HG03135 (cell line): Measurements from ENCODE around the gene TCF4.
A peak's percentile ranks its signal among the peaks of the same experiment; 100 is the strongest.

ENCODE experiments used
- ATAC-seq: cut with Tn5 transposase; IDR thresholded peaks from one replicate; pipeline ENCODE4 v1.9.1; 2021; ENCODE audit warnings: mild to moderate bottlenecking, moderate library complexity; ENCODE audit not compliant: unreplicated experiment

Gene TCF4

GRCh38 chr18:55221622-55222021, 366.4 kb downstream of the TCF4 start:
- no peak for ATAC-seq

DNA sequence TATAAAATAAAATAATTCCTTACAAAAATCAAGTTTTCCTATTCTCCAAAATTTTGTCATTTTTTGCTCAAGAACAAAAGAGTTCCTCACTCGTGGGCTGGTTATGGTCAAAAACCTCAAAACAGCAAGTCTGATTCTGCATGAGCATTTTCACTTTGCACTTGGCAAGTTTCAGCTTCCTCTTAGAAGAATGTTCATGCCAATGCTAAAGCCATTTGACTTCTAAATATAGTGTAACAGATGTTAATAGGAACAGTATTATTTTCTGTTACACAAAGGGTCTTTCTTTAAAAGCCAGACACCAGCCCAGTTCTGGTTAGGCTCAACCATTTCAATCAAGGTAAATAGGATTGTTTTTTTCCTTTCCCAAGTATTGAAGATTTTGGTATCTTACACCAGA, 367.5 kb downstream of the TCF4 start:
- peak; percentile 70 for ATAC-seq

- ATAC-seq, result no peak
These were observed 368.2 kb downstream of the TCF4 start for GRCh38 chr18:55219823-55220222.

GRCh38 chr18:55219059-55219458, 368.9 kb downstream of the TCF4 start:
- ATAC-seq, result no peak

DNA sequence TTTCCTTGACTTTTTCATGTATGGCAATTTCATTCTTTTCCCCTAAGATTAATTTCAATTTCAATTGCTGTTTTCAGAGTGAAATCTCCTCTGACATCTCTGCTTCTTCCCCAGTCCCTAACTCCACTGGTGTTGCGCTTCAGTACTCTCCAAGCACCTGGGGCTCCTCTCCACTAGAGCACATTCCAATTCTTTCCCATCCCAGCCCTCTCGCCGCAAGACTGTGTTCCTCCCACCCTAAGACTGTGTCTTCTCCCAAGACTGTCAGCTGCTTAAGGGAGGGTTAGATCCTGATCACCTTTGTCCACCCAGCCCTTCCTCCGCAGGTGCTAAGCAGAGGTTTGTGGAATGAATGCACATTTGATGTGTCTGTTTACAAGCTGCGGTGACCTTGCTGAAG, 373.0 kb downstream of the TCF4 start:
- no peak for ATAC-seq

DNA sequence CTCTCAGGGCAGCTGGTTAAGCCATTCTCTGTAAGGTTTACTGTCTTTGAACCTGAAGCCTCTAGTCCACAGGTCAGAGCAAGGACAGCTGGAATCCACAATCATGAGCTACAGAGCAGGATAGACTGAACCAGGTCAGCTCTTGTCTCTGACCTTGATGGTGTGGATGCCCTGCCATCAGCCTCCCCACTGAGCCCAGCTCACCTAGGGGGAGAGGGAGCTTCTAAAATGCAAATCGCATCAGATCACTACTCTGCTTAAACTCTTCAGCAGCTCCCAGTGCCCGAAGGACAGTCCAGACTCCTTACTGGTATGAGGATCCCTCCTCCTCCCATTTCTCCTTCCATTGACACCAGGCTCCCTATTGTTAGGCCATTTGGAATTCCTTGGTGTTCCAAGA, 373.5 kb downstream of the TCF4 start:
- no peak for ATAC-seq

DNA sequence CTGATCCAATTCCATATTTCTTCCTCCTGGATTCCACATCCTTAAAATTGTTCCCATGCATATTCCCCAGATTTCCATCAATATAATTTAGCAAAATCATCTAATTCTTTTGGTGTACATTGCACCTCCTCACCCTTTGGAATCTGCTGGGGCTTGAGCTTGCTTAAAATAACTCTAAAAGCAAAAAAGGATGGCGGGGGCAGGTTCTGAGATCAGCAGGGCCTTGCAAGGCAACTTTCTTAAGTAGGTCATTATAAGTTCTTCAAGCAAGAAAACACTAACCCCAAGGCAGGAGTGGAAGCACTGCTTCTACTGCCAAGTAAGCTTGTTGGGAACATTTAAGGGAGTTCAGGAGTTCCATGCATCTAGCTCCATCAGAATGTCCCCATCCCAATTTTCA, 374.4 kb downstream of the TCF4 start:
- no peak for ATAC-seq

- no peak for ATAC-seq
These were observed 381.1 kb downstream of the TCF4 start for GRCh38 chr18:55206927-55207326.

GRCh38 chr18:55202232-55202917, 385.6 kb downstream of the TCF4 start:
- ATAC-seq, result no peak

GRCh38 chr18:55199291-55199963, 388.6 kb downstream of the TCF4 start:
- ATAC-seq, result no peak

DNA sequence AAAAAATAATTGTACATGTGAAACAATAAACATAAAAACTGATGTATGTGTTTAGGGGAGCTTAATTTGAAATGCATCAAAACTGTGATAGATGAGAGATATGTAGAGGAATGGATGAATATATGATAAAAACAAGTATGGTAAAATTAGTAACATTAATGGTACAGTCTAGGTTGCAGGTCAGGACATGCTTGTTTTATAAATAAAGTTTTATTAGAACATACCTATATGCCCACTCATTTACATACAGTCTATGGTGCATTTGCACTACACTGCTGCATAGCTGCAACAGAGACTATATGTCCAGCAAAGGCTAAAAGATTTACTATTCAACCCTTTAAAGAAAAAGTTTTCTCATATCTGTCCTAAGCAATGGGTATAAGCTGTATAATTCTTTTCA, 392.1 kb downstream of the TCF4 start:
- ATAC-seq, result no peak

DNA sequence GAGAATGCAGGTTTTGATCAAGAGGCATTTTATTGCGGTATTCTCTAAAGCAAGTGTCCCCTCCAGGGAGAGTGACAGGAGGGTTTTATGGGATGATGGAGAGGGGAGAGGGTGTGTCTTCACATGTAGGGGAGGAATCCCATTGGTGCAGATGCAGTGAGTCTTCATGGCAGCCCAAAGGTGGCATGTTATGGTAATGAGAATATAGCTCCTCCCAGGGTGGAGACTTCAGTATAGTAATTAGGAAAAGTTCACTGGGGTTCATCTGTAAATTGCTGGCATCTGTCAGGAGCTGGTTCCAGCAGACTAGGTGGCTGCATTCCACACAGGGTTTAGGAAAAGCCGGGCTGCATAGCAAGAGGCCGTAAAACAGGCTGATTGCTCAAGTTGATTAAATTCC, 398.0 kb downstream of the TCF4 start:
- ATAC-seq, result no peak

DNA sequence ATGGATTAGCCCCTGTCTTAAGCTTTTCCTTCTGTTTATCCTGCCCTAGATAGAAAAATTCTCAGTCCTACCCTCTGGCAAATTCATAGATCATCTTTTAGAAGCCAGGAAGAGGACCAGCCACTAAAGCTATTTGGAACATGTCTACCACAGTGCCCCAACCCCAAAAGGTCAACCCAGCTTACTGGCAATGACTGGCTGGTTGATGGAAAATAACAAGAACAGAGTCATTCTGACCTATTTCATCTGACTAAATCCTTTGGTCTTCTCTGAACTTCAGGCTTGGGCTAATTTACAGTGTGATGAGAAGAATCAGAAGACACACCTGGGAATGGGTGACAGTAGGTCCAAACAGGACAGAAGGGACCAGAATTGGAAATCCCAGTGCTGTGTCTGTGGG, 401.4 kb downstream of the TCF4 start:
- ATAC-seq, result no peak

GRCh38 chr18:55185391-55185790, 402.6 kb downstream of the TCF4 start:
- ATAC-seq, result no peak

DNA sequence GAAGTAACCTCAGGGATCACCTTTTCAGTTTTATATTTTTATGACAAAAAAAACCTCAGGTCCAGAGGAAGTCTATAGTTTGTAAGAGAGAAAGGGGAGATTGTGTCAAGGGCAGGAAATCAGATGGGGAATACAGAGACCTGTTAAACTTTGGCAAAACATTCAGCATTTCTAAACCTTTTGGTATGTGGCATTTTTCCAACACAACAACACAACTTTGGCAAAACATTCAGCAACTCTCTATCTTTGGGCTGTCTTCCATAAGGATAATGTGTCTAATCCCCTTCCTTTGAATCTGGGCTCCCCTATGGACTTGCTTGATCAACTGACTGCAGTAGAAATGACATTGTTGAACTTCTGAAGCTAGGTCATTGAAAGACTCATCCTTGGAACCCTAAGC, 408.2 kb downstream of the TCF4 start:
- no peak for ATAC-seq

- no peak for ATAC-seq
These were observed 408.6 kb downstream of the TCF4 start for GRCh38 chr18:55179425-55179824.

DNA sequence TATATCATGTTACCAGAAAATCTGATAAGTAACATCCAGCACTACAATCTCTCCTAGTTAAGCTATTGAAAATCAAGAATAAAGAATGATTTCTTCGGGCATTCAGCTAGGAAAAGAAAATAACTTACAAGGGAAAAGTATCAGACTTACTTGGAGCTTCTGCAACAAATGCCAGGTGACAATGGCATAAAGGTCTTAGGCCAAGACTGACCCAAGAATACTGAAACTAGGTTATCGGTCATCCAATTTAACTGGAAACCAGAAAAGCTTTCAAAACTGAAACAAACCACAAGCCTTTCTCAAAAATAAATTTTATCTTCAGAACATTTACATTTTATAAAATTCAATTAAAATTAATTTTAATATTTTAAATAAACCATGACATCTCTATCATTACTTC, 414.7 kb downstream of the TCF4 start:
- ATAC-seq, result no peak
